ENCODE results near the gene RPS3. TPM values are rescaled to one million over a fixed set of nuclear protein-coding genes. Genes with fewer than 3 reads are reported as not detected.
"Not testable (repeated sequence)": the region's sequence is repeated elsewhere in the genome, so short reads cannot be mapped to it uniquely, and the experiment has no call there.

RPS3 gene
- total RNA-seq, 1 experiment from 2014 or later, result 1,749 TPM

DNA sequence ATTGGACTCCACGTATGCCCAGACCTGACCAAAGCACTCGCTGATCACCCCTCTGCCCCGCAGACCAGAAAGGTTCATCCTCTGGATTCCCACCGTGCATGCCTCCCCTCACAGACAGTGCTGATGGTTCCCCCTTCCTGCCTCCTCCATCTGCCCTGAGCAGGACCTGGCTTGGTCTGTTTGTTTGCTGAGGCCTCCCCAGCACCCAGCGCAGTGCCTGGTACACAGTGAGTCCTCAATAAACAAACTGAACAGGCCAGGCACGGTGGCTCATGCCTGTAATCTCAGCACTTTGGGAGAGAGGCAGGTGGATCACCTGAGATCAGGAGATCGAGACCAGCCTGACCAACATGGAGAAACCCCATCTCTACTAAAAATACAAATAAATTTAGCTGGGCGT is 23.7 kb upstream of the RPS3 start:
- H3K4me3 Mint-ChIP-seq (ENCODE audit: low read depth, unreplicated experiment), result no peak overlapping the region
- TF ChIP-seq, protein P1, sequence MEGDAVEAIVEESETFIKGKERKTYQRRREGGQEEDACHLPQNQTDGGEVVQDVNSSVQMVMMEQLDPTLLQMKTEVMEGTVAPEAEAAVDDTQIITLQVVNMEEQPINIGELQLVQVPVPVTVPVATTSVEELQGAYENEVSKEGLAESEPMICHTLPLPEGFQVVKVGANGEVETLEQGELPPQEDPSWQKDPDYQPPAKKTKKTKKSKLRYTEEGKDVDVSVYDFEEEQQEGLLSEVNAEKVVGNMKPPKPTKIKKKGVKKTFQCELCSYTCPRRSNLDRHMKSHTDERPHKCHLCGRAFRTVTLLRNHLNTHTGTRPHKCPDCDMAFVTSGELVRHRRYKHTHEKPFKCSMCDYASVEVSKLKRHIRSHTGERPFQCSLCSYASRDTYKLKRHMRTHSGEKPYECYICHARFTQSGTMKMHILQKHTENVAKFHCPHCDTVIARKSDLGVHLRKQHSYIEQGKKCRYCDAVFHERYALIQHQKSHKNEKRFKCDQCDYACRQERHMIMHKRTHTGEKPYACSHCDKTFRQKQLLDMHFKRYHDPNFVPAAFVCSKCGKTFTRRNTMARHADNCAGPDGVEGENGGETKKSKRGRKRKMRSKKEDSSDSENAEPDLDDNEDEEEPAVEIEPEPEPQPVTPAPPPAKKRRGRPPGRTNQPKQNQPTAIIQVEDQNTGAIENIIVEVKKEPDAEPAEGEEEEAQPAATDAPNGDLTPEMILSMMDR (IDR thresholded peaks at IDR 0.05; ENCODE audit: unreplicated experiment), result no peak
- H3K36me3 Mint-ChIP-seq (ENCODE audit: insufficient read depth, unreplicated experiment), result no peaks in the 10 kb centered on the region
- no peak for DNase-seq
- intact Hi-C loops (cut with micrococcal nuclease; ENCODE audit: unreplicated experiment), result no loop called here
- peaks cover 20% of the 10 kb centered on the region for H3K4me1 Mint-ChIP-seq (ENCODE audit: low read depth, unreplicated experiment)
- no peak overlapping the region for H3K27ac Mint-ChIP-seq (ENCODE audit: unreplicated experiment)
- BruUV-seq (replicated peaks), result no TSS peak
- no peaks in the 10 kb centered on the region for H3K27me3 Mint-ChIP-seq (ENCODE audit: unreplicated experiment)
- CTCF ChIA-PET, result no interaction called here
- H3K9me3 Mint-ChIP-seq (ENCODE audit: low read depth, unreplicated experiment), result no peaks in the 10 kb centered on the region

DNA sequence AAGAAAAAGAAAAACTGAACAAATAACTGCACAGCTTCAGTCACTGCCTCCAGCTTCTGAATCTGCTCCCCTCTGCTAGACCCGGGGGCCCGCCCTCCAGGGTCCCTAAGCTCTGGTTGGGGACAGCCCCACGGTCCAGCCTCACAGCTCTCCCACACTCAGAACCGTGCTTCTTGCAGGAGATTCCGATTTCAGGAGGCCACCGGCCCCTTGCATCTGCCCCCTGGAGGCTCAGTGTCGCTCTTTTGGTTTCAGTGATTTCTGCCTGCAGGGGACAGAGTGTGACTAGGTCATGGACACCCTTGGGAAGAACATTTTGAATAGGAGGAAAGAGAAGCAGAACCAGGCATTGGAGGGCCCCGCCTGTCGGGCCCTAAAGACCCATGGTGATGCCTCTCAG is 23.1 kb upstream of the RPS3 start:
- no peaks in the 10 kb centered on the region for H3K27me3 Mint-ChIP-seq (ENCODE audit: unreplicated experiment)
- peaks cover 25% of the 10 kb centered on the region for H3K4me1 Mint-ChIP-seq (ENCODE audit: low read depth, unreplicated experiment)
- DNase-seq, result no peak
- TF ChIP-seq, protein P1 (IDR thresholded peaks at IDR 0.05; ENCODE audit: unreplicated experiment), result no peak
- CTCF ChIA-PET, result no interaction called here
- no peak overlapping the region for H3K27ac Mint-ChIP-seq (ENCODE audit: unreplicated experiment)
- no peaks in the 10 kb centered on the region for H3K9me3 Mint-ChIP-seq (ENCODE audit: low read depth, unreplicated experiment)
- intact Hi-C loops (cut with micrococcal nuclease; ENCODE audit: unreplicated experiment), result no loop called here
- H3K36me3 Mint-ChIP-seq (ENCODE audit: insufficient read depth, unreplicated experiment), result no peaks in the 10 kb centered on the region
- BruUV-seq (replicated peaks), result no TSS peak
- H3K4me3 Mint-ChIP-seq (ENCODE audit: low read depth, unreplicated experiment), result no peak overlapping the region

DNA sequence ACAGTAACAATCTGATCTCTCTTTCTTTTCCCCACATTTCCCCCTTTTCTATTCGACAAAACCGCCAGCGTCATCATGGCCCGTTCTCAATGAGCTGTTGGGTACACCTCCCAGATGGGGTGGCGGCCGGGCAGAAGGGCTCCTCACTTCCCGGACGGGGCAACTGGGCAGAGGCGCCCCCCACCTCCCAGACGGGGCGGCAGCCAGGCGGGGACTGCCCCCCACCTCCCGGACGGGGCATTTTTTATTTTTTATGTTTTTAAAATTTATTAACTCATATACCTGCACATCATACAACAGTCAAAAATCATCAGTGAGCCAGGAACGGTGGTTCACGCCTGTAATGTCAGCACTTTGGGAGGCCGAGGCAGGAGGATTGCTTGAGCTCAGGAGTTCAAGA is 20.5 kb upstream of the RPS3 start:
- DNase-seq; CTCF ChIA-PET; H3K27me3 Mint-ChIP-seq (ENCODE audit: unreplicated experiment); BruUV-seq (replicated peaks); H3K36me3 Mint-ChIP-seq (ENCODE audit: insufficient read depth, unreplicated experiment); intact Hi-C loops (cut with micrococcal nuclease; ENCODE audit: unreplicated experiment); H3K27ac Mint-ChIP-seq (ENCODE audit: unreplicated experiment); H3K4me3 Mint-ChIP-seq (ENCODE audit: low read depth, unreplicated experiment); H3K9me3 Mint-ChIP-seq (ENCODE audit: low read depth, unreplicated experiment): not testable (repeated sequence)
- peaks cover 11% of the 10 kb centered on the region for H3K4me1 Mint-ChIP-seq (ENCODE audit: low read depth, unreplicated experiment)

DNA sequence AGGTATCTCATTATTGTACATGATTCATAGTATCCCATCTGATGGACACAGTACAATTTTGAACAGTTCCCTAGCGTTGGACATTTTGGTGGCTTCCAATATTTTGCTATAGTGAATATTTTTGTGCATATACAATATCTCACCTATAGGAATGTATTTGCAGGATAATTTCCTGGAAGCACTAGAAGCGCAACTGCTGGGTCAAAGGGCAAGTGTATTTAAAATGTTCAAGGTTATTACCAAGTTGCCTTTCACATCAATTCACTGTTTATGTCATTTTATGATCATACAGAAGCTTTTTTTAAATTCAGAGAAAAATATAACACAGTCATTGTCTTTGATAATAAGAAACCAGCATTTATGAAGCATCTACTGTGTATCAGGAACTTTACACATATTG is 19.1 kb upstream of the RPS3 start:
- Mint-ChIP-seq H3K27me3 (ENCODE audit: unreplicated experiment) (no peaks in the 10 kb centered on the region), H3K36me3 (ENCODE audit: insufficient read depth, unreplicated experiment) (no peaks in the 10 kb centered on the region), H3K4me1 (ENCODE audit: low read depth, unreplicated experiment) (peaks cover 19% of the 10 kb centered on the region), H3K4me3 (ENCODE audit: low read depth, unreplicated experiment) (no peak overlapping the region), H3K9me3 (ENCODE audit: low read depth, unreplicated experiment) (no peaks in the 10 kb centered on the region), H3K27ac (ENCODE audit: unreplicated experiment) (no peak overlapping the region)
- CTCF ChIA-PET, result interaction anchor here (0.5 to 2.2 kb wide), 6 partner anchors 28 to 100 kb away, joined by 3 to 8 read pairs (median 7); no protein-coding TSS in a partner anchor
- no peak for DNase-seq
- no TSS peak for BruUV-seq (replicated peaks)
- TF ChIP-seq, protein P1 (IDR thresholded peaks at IDR 0.05; ENCODE audit: unreplicated experiment), result no peak
- intact Hi-C loops (cut with micrococcal nuclease; ENCODE audit: unreplicated experiment), result loop anchor here (5.0 kb wide), 1 partner anchor 38 kb away; no protein-coding TSS in a partner anchor

DNA sequence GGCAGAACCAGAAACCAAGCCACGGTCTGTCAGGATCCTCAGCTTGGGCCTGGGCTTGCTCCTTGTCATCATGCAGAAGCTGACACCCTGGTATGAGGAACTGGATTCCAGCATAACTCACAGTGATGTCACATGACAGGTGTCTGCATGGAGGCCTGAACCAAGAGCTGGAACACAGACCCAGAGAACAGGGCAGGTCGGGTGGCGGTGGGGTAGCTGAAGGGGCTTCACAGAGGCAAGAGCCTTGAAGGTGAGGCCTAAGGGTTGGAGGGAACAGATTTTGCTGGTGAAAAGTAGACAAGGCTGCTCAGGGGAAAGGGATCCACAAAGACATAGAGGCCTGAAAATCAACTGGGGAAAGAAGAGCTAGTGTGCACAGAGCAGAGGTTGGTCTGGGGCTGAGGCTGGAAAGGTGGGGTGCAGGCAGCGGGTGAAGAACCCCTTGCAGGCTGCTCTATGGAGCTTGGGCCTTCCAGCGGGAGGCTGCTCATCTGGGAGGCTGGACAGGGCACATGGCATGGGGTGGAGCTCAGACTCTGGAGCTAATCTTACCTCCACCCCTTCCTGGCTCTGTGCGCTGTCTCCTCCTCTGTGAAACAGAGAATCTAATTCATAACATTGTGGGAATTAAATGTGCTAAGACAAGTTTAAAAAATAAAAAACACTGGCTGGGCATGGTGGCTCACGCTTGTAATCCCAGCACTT is 18.4 kb upstream of the RPS3 start:
- TF ChIP-seq, protein P1 (IDR thresholded peaks at IDR 0.05; ENCODE audit: unreplicated experiment), result no peak
- CTCF ChIA-PET, result interaction anchor here (0.5 to 2.2 kb wide), 11 partner anchors 9 to 101 kb away, joined by 3 to 8 read pairs (median 4); no protein-coding TSS in a partner anchor
- no peaks in the 10 kb centered on the region for H3K9me3 Mint-ChIP-seq (ENCODE audit: low read depth, unreplicated experiment)
- peaks cover 19% of the 10 kb centered on the region for H3K4me1 Mint-ChIP-seq (ENCODE audit: low read depth, unreplicated experiment)
- H3K27me3 Mint-ChIP-seq (ENCODE audit: unreplicated experiment), result no peaks in the 10 kb centered on the region
- intact Hi-C loops (cut with micrococcal nuclease; ENCODE audit: unreplicated experiment), result loop anchor here (5.0 kb wide), 1 partner anchor 39 kb away; no protein-coding TSS in a partner anchor
- BruUV-seq (replicated peaks), result no TSS peak
- H3K4me3 Mint-ChIP-seq (ENCODE audit: low read depth, unreplicated experiment), result no peak overlapping the region
- H3K27ac Mint-ChIP-seq (ENCODE audit: unreplicated experiment), result peak overlapping the region; percentile 52
- DNase-seq, result peak; percentile 64
- no peaks in the 10 kb centered on the region for H3K36me3 Mint-ChIP-seq (ENCODE audit: insufficient read depth, unreplicated experiment)
